GM23338 (cell line): ENCODE results near the gene SMIM7. TPM values are rescaled to one million over a fixed set of nuclear protein-coding genes. Genes with fewer than 3 reads are reported as not detected.

Source experiments
- ATAC-seq: fragments of 200-7000 bp; cut with Tn5 transposase; 3 replicates; pipeline ENCODE4 v1.9.1; 2020
- DNase-seq: peaks from one replicate; pipeline ENCODE4 v3.0.0-alpha.2; 2015; ENCODE audit warnings: low spot score
- H2AFZ ChIP-seq: fragments of 200-600 bp; sonication (generic); 2 replicates; pipeline ENCODE4 v1.8.0; 2016; ENCODE audit warnings: antibody characterized with exemption, mild to moderate bottlenecking, moderate library complexity
- H3F3A ChIP-seq: fragments of 200-600 bp; sonication (generic); replicated peaks from 2 replicates; pipeline ENCODE4 v1.8.0; 2017; ENCODE audit warnings: antibody characterized with exemption, mixed run types, low read depth
- H3K27ac ChIP-seq: fragments of 200-600 bp; sonication (generic); 2 replicates; pipeline ENCODE4 v1.6.1; 2016; ENCODE audit warnings: low read depth
- H3K27me3 ChIP-seq: fragments of 200-600 bp; sonication (generic); 2 replicates; pipeline ENCODE4 v1.8.0; 2016; ENCODE audit warnings: mild to moderate bottlenecking, mixed run types, moderate library complexity; ENCODE audit not compliant: insufficient read depth
- H3K36me3 ChIP-seq: fragments of 200-600 bp; sonication (generic); 2 replicates; pipeline ENCODE4 v1.8.0; 2016; ENCODE audit warnings: mild to moderate bottlenecking; ENCODE audit not compliant: insufficient read depth
- H3K4me1 ChIP-seq: fragments of 200-600 bp; sonication (generic); 2 replicates; pipeline ENCODE4 v1.8.0; 2016; ENCODE audit warnings: mild to moderate bottlenecking, moderate library complexity; ENCODE audit not compliant: insufficient read depth
- H3K4me2 ChIP-seq: fragments of 200-600 bp; sonication (generic); 2 replicates; pipeline ENCODE4 v1.7.1; 2017; ENCODE audit warnings: mixed run types
- H3K4me3 ChIP-seq: fragments of 200-600 bp; sonication (generic); 2 replicates; pipeline ENCODE4 v1.6.1; 2016; ENCODE audit warnings: mixed run types
- H3K79me2 ChIP-seq: fragments of 200-600 bp; sonication (generic); replicated peaks from 2 replicates; pipeline ENCODE4 v1.8.0; 2017; ENCODE audit warnings: mild to moderate bottlenecking; ENCODE audit not compliant: insufficient read depth
- H3K9me2 ChIP-seq: fragments of 200-600 bp; sonication (generic); 2 replicates; pipeline ENCODE4 v1.8.0; 2017; ENCODE audit not compliant: insufficient read depth
- H4K20me1 ChIP-seq: fragments of 200-600 bp; sonication (generic); replicated peaks from 2 replicates; pipeline ENCODE4 v1.8.0; 2017; ENCODE audit warnings: mild to moderate bottlenecking; ENCODE audit not compliant: insufficient read depth
- H3K27ac Mint-ChIP-seq: 2 replicates; pipeline ENCODE4 v1.8.0; 2020; ENCODE audit warnings: inconsistent platforms, mild to moderate bottlenecking, moderate library complexity, mixed read lengths
- H3K27me3 Mint-ChIP-seq: 3 replicates; pipeline ENCODE4 v1.8.0; 2022; ENCODE audit warnings: low read depth, mild to moderate bottlenecking, moderate library complexity, mixed read lengths, inconsistent platforms; ENCODE audit not compliant: insufficient read depth, poor library complexity
- H3K36me3 Mint-ChIP-seq: 3 replicates; pipeline ENCODE4 v1.8.0; 2021; ENCODE audit warnings: low read depth, mild to moderate bottlenecking, inconsistent platforms, moderate library complexity, mixed read lengths
- H3K4me1 Mint-ChIP-seq: 3 replicates; pipeline ENCODE4 v1.8.0; 2020; ENCODE audit warnings: mild to moderate bottlenecking, inconsistent platforms, mixed read lengths
- H3K4me3 Mint-ChIP-seq: 3 replicates; pipeline ENCODE4 v1.8.0; 2021; ENCODE audit warnings: moderate library complexity, mild to moderate bottlenecking, inconsistent platforms, mixed read lengths
- H3K9me3 Mint-ChIP-seq: 3 replicates; pipeline ENCODE4 v1.8.0; 2020; ENCODE audit warnings: moderate library complexity, mild to moderate bottlenecking, inconsistent platforms, mixed read lengths
- CREB1 ChIP-seq: fragments of 250-450 bp; sonication (Bioruptor Pico); IDR thresholded peaks from 2 replicates; pipeline ENCODE4 v1.5.0; 2020; ENCODE audit warnings: low read depth, mild to moderate bottlenecking, moderate library complexity
- EZH2 ChIP-seq: fragments of 200-600 bp; sonication (generic); IDR thresholded peaks from one replicate; pipeline ENCODE4 v1.8.0; 2017; ENCODE audit warnings: antibody characterized with exemption, mild to moderate bottlenecking, low read depth; ENCODE audit not compliant: unreplicated experiment
- EZH2phosphoT487 ChIP-seq: fragments of 200-600 bp; sonication (generic); IDR thresholded peaks from one replicate; pipeline ENCODE4 v1.8.1; 2018; ENCODE audit warnings: antibody characterized with exemption; ENCODE audit not compliant: unreplicated experiment
- JUNB ChIP-seq: IDR thresholded peaks from one replicate; pipeline ENCODE4 v1.6.1; 2016; ENCODE audit warnings: antibody characterized with exemption; ENCODE audit not compliant: unreplicated experiment
- NANOG ChIP-seq: IDR thresholded peaks from 2 replicates; pipeline ENCODE4 v1.6.1; 2016; ENCODE audit warnings: antibody characterized with exemption, borderline replicate concordance
- POLR2AphosphoS5 ChIP-seq: IDR thresholded peaks from 2 replicates; pipeline ENCODE4 v1.6.1; 2016; ENCODE audit warnings: antibody characterized with exemption, low read depth
- polyA plus RNA-seq: library from polyadenylated mRNA; unstranded; fragments of >200 nt; fragmentation: Nextera tagmentation; extraction: Ambion mirVana; gene quantifications from 2 replicates; pipeline ENCODE4 v1.2.1, GENCODE V29; 2016
- total RNA-seq: library from RNA; depleted of rRNA; stranded (reverse); fragments of >200 nt; shearing (Covaris generic); gene quantifications from 2 replicates; pipeline ENCODE4 v1.2.3, GENCODE V29; 2014
- TF ChIP-seq, protein P1 (sequence below), 2 experiments: fragments of 200-600 bp in 1 of 2; sonication (generic) in 1 of 2; conservative IDR thresholded peaks; 2 replicates each; pipeline versions ENCODE4 v1.5.1 to v1.6.1; 2016 to 2017; ENCODE audit warnings: antibody characterized with exemption in 2 of 2, low read depth in 2 of 2, mild to moderate bottlenecking in 2 of 2, moderate library complexity in 1 of 2
- TF ChIP-seq, protein P2 (sequence below): IDR thresholded peaks from 2 replicates; pipeline ENCODE4 v1.6.1; 2016; ENCODE audit warnings: antibody characterized with exemption

The SMIM7 gene
- total and polyA plus RNA-seq, 2 experiments from 2014 or later, result 81.7 to 84.5 TPM

DNA sequence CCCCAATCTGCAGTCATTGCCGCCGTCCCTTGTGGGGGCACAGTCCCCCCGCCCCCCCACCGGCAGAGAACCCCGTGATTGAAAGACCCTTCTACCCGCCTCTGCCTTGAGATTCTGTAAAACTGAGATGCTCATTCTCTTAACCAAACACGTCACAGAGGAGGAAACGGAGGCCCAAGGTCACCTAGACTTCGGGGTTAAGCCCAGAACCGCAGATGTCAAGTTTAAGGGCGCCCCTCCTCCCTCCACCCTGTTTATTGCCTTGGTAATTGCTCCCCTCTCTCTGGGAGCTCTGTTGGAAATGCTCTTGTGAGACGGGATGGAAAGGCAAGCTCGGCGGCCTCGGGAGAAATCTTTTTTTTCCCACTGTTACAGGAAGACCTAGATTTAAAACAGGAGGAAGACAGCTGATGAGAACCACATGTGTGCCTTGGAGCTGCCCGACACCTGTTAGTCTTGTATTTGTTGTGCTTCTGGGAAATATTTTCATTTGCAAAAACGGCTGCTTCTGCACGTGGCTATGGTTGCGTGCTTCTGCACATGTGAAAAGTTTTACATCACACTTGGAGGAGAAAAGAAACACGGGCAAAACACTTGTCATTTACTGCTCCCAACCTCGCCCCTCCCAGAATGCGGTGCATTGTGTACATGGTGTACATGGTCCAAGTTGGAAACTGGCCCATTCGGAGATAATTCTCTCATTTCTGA lies 30.8 kb downstream of the SMIM7 start:
- Histone ChIP-seq H3K4me3 (peak overlapping the region; percentile 94), H3K4me2 (peak overlapping the region; percentile 84), H3K36me3 (no peaks in the 10 kb centered on the region), H3K79me2 (peaks cover 53% of the 10 kb centered on the region), H3K4me1 (peaks cover 9% of the 10 kb centered on the region), H4K20me1 (peaks cover 23% of the 10 kb centered on the region), H3K9me2 (no peaks in the 10 kb centered on the region), H3K27me3 (no peaks in the 10 kb centered on the region), H3K27ac (peak overlapping the region; percentile 94), H3F3A (peaks cover 10% of the 10 kb centered on the region; the same call in 1 of the 2 replicates), H2AFZ (no peak overlapping the region; the same call in none of the 2 replicates)
- peak overlapping the region; percentile 98 for H3K27ac Mint-ChIP-seq
- H3K9me3 Mint-ChIP-seq, result no peaks in the 10 kb centered on the region; the same call in 2 of the 3 replicates
- peak overlapping the region; percentile 97 for H3K4me3 Mint-ChIP-seq
- H3K36me3 Mint-ChIP-seq, result peaks cover 19% of the 10 kb centered on the region; the same call in 2 of the 3 replicates
- ATAC-seq (peak; percentile 22), DNase-seq (peak; percentile 71)
- peaks cover 26% of the 10 kb centered on the region for H3K4me1 Mint-ChIP-seq
- peaks cover 21% of the 10 kb centered on the region for H3K27me3 Mint-ChIP-seq
- TF ChIP-seq EZH2 (no peak), CREB1 (CRISPR knock-in tag) (peak; percentile 43; the same call in 1 of the 2 replicates)

DNA sequence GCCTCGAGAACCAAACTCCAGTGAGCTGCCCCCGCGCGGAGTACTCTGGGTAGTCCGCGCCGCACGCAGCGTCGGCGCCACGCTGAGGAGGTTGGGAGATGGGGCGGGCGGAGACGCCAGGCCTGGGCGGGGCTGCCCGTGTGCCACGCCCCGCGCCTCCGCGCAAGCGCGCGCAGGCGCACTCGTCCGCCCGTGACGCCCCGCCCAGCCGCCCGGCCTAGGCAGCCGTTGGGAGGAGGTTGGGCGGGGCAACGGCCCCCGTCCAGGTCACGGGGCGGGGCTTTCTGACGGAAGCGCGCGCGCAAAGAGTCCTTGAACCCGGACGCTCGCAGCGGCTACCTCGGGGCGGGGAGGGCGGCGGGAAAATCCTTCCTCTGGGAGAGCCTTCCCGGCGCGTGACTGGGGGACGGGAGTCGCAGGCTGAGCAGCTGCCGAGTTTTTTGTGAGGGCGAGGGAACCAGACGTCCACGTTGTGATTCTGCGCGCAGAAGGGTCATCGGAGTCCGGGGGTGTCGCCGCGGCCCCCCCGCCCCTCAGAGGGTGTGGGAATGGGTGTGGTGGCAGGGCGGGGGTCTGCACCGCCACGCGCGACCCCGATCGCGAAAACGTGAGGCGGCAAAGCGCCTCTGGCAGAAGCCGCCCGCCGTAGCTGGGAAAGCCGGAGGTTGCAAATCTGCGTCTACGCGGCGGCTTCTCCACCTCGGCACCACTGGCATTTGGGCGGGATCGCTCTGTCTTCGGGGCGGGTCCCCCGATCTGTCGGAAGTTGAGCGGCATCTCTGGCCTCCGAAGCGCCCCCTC lies 31.6 kb downstream of the SMIM7 start, which contains the start of gene MED26:
MED26 (minus strand) TSS at position 22 of the 801 bp plus-strand sequence. CDS start 261 bp downstream, outside the sequence.
- Mint-ChIP-seq H3K4me1 (peaks cover 26% of the 10 kb centered on the region), H3K9me3 (no peaks in the 10 kb centered on the region; the same call in 2 of the 3 replicates), H3K4me3 (peak within 1 kb of the TSS; percentile 97), H3K36me3 (peaks cover 17% of the 10 kb centered on the region; the same call in 2 of the 3 replicates), H3K27me3 (peaks cover 21% of the 10 kb centered on the region), H3K27ac (peak within 1 kb of the TSS; percentile 98)
- Histone ChIP-seq H3K27me3 (no peaks in the 10 kb centered on the region), H3K9me2 (no peaks in the 10 kb centered on the region), H2AFZ (peak within 1 kb of the TSS; percentile 93), H3K79me2 (peaks cover 56% of the 10 kb centered on the region), H3K4me2 (peak within 1 kb of the TSS; percentile 96), H3K36me3 (no peaks in the 10 kb centered on the region), H3K4me3 (peak within 1 kb of the TSS; percentile 94), H3K27ac (peak within 1 kb of the TSS; percentile 94), H3F3A (peaks cover 10% of the 10 kb centered on the region; the same call in 1 of the 2 replicates), H4K20me1 (peaks cover 30% of the 10 kb centered on the region), H3K4me1 (peaks cover 9% of the 10 kb centered on the region)
- peak; percentile 83 for TF ChIP-seq POLR2AphosphoS5
- no peak for TF ChIP-seq JUNB
- TF ChIP-seq CREB1 (CRISPR knock-in tag), result peak; percentile 45; the same call in 1 of the 2 replicates
- TF ChIP-seq EZH2phosphoT487, result no peak
- TF ChIP-seq, protein P1, sequence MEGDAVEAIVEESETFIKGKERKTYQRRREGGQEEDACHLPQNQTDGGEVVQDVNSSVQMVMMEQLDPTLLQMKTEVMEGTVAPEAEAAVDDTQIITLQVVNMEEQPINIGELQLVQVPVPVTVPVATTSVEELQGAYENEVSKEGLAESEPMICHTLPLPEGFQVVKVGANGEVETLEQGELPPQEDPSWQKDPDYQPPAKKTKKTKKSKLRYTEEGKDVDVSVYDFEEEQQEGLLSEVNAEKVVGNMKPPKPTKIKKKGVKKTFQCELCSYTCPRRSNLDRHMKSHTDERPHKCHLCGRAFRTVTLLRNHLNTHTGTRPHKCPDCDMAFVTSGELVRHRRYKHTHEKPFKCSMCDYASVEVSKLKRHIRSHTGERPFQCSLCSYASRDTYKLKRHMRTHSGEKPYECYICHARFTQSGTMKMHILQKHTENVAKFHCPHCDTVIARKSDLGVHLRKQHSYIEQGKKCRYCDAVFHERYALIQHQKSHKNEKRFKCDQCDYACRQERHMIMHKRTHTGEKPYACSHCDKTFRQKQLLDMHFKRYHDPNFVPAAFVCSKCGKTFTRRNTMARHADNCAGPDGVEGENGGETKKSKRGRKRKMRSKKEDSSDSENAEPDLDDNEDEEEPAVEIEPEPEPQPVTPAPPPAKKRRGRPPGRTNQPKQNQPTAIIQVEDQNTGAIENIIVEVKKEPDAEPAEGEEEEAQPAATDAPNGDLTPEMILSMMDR (conservative IDR thresholded peaks at IDR 0.05; ENCODE audit: low read depth in 2 of 2), result no peak
- TF ChIP-seq, protein P2, sequence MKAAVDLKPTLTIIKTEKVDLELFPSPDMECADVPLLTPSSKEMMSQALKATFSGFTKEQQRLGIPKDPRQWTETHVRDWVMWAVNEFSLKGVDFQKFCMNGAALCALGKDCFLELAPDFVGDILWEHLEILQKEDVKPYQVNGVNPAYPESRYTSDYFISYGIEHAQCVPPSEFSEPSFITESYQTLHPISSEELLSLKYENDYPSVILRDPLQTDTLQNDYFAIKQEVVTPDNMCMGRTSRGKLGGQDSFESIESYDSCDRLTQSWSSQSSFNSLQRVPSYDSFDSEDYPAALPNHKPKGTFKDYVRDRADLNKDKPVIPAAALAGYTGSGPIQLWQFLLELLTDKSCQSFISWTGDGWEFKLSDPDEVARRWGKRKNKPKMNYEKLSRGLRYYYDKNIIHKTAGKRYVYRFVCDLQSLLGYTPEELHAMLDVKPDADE, result no peak
- 0 out of 2 replicates have a peak, but pooled peaks have one; percentile 27 for TF ChIP-seq NANOG
- peak; percentile 79 for ATAC-seq
- peak; percentile 97 for DNase-seq
